ENCODE measurements around the gene CDH24.

GRCh38 chr14:23041729-23042128 lies 15.6 kb downstream of the CDH24 start:
- TF ChIP-seq CTCF (IDR thresholded peaks at IDR 0.05 in 2 of 3, conservative IDR thresholded peaks at IDR 0.05 in 1 of 3; ENCODE audit: insufficient read depth in 2 of 3, low read depth in 1 of 3, low read length in 3 of 3) (no peak), ATF3 (IDR thresholded peaks at IDR 0.05) (no peak), ATF3 (CRISPR knock-in tag; conservative IDR thresholded peaks at IDR 0.05) (no peak), PTRF (tag; IDR thresholded peaks at IDR 0.05) (no peak), PHB2 (IDR thresholded peaks at IDR 0.05; ENCODE audit: low read depth) (no peak), ZZZ3 (IDR thresholded peaks at IDR 0.05) (no peak), SMARCE1 (IDR thresholded peaks at IDR 0.05) (no peak), POLR2A (conservative IDR thresholded peaks at IDR 0.05) (no peak), MEF2A (IDR thresholded peaks at IDR 0.05; ENCODE audit: control insufficient read depth, low read depth, low read length) (no peak), FOXA1 (IDR thresholded peaks at IDR 0.05; ENCODE audit: borderline replicate concordance) (no peak)
